T-helper 1 cell (primary cell): ENCODE measurements around the gene TSPY1.
"Not testable (repeated sequence)": the region's sequence is repeated elsewhere in the genome, so short reads cannot be mapped to it uniquely, and the experiment has no call there.

ENCODE experiments used
- DNase-seq, 5 donors: peaks; one replicate each; pipeline ENCODE4 v3.0.0-alpha.2; 2012 to 2020
- total RNA-seq, 4 donors: gene quantifications; one replicate each; lab custom pipeline; 2026; lab: John Stamatoyannopoulos, UW

TSPY1 gene, protein sequence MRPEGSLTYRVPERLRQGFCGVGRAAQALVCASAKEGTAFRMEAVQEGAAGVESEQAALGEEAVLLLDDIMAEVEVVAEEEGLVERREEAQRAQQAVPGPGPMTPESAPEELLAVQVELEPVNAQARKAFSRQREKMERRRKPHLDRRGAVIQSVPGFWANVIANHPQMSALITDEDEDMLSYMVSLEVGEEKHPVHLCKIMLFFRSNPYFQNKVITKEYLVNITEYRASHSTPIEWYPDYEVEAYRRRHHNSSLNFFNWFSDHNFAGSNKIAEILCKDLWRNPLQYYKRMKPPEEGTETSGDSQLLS
- total RNA-seq: 0 reads per million in 4 donors

GRCh38 chrY:9466655-9467054 lies at the start of gene TSPY1:
Gene TSPY1, plus strand, starts transcription at chrY:9466955. Its CDS starts 46 bp downstream, at chrY:9467001.
- not testable (repeated sequence) for DNase-seq

DNA sequence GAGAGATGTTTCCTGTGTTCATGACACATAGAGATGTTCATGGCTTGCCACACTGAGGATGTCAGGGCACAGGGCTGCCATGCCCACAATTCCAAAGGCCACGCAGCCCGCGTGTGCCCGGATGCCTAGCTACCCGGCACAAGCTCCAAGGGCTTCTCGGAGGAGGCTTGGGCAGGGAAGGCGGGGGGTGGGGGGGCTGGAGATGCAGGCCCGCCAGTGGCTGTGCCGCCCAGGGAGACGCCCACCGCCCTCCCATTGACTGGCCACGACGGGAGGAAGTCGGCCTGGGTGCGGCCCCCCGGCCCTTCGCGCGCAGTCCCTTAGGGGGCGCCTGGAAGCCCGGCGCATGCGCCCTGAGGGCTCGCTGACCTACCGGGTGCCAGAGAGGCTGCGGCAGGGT lies 20.2 kb downstream of the TSPY1 start, which contains the start of gene TSPY9:
TSPY9 (plus strand) TSS at position 301 of the 400 bp plus-strand sequence; CDS start at position 347, 46 bp downstream.
- not testable (repeated sequence) for DNase-seq

DNA sequence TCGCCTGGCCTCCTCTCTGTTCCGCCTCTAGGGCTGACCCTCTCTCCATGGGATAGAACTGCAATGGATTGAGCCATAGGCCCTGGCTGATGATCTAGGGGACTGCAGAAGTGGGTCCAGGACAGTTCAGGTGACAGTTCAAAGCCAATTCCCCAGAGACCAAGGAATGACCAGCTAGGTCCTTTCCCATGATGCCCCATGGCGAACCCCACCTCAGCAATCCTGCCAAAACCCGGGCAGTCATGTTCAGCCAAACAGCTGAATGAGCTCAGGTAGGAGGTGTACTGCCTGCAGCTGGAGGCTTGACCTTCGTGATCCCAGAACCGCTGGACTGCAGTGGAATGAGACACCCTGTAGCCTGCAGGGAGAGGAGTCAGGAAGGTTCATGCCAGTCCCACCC lies 37.6 kb downstream of the TSPY1 start:
- DNase-seq: not testable (repeated sequence)

DNA sequence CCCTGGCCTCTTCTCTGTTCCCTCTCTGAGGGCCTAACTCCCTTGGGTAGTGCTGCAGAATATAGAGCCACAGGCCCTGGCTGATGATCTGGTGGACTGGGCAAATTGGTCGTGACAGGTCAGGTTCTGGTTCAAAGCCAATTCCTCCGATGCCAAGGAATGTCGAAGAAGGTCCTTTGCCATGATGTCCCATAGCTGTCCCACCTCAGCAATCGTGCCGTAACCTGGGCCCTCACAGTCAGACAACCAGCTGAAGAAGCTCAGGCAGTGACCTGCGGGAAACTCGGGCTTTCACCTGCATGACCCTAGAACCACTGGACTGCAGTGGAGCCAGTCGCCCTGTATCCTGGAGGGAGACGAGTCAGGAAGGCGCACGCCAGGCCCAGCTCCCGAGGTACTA lies 49.5 kb downstream of the TSPY1 start:
- not testable (repeated sequence) for DNase-seq
